Measurements from ENCODE around the gene DLG2.
"Not testable (repeated sequence)": the region's sequence is repeated elsewhere in the genome, so short reads cannot be mapped to it uniquely, and the experiment has no call there.

DLG2 gene

DNA sequence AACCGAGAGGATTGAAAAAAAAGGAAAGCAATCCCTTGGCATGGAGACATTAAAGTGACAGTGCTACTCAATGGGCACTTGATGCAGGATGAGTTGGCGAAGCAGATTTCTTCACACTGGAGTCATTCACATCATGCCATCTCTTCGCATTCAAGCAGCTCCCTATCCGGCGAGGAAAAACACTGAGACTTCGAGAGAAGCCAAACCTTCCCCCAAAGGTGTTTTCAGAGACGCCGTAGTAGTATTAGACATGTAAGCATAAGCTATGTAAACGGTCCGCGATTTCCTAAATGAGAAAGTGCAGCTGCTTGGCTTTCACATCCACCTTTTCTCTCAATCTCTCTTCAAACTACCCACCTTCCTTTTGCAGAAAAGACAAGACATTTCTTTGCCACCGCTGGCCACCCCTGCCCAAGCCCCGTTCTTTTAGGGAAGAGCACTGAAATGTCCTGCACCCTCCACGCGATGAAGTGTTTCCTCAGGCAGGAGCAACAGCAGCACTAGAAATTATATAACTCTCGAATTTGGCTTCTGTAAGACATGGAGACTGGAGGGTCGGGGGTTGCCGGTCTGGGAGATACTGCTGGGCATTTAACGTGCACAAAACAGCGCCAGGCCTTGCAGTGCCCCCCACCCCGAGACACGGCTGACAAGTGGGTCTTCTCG is at the start of gene DLG2:
TSS of gene DLG2 (minus strand) at position 13 of the 666 bp plus-strand sequence.
- DNase-seq (ENCODE audit: low read depth): no peak

DNA sequence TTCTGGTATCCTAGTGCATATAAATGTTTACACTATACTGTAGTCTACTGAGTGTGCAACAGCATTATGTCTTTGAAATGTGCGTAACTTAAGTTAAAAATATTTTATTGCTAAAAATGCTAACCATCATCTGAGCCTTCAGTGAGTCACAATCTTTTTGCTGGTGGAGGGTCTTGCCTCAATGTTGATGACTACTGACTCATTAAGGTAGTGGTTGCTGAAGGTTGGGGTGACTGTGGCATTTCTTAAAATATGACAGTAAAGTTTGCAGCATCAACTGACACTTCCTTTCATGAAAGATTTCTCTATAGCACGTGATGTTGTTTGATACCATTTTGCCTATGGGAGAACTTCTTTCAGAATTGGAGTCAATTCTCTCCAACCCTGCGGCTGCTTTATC is 46.2 kb upstream of the DLG2 start:
- no peak for DNase-seq (ENCODE audit: low read depth)

DNA sequence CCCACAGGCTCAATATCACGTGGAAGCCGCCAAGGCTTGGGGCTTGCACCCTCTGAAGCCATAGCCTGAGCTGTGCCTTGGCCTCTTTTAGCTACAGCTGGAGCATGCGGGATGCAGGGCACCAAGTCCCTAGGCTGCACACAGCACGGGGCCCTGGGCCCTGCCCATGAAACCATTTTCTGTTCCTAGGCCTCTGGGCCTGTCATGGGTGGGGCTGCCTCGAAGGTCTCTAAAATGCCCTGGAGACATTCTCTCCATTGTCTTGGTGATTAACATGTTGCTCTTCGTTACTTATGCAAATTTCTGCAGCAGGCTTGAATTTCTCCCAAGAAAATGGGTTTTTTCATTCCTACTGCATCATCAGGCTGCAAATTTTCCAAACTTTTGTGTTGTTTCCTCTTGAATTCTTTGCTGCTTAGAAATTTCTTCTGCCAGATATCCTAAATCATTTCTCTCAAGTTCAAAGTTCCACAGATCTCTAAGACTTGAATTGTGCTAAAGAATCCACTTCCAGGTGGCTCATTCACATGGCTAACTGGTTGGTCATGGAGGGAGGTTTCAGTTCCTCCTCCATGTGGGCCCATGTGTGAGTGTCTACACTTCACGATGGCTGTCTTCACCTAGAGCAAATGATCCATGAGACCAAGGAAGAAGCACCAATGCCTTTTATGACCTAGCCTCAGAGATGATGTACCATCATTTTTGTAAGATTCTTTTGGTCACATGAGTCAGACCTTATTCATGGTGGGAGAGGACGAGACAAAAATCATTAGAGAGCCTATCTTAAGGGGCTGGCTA is 45.2 kb upstream of the DLG2 start:
- no peak for DNase-seq (ENCODE audit: low read depth)

DNA sequence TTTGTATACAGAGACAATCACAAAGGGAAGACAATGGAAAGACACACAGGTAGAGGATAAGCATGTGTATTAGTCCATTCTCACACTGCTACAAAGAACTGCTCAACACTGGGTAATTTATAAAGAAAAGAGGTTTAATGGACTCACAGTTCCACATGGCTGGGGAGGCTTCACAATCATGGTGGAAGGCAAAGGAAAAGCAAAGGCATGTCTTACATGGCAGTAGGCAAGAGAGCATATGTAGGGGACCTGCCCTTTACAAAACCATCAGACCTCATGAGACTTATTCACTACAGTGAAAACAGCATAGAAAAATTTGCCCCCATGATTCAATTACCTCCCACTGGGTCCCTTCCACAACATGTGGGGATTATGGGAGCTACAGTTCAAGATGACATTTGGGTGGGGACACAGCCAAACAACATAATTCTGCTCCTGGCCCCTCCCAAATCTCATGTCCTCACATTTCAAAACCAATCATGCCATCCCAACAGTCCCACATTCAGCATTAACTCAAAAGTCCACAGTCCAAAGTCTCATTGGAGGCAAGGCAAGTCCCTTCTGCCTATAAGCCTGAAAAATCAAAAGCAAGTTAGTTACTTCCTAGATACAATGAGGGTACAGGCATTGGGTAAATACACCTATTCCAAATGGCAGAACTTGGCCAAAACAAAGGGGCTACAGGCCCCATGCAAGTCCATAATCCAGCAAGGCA is 44.0 kb upstream of the DLG2 start:
- DNase-seq (ENCODE audit: low read depth): not testable (repeated sequence)

DNA sequence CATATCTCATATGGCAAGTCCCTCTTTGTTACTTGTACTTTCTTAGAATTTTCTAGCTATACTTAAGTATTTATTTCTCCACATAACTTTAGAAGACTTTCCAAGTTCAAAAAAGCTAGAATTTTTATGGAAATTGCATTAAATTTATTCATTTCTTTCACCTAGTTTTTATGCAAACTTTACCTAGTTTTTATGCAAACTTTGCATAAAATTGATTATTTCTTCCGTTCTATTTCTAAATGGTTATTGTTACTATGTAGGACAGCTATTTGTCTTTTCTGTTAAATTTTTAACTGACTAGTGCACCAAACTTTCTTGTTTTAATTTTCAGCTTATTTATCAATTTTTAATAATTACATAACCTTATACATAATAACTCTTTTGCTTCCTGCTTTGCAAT is 41.0 kb upstream of the DLG2 start:
- no peak for DNase-seq (ENCODE audit: low read depth)

DNA sequence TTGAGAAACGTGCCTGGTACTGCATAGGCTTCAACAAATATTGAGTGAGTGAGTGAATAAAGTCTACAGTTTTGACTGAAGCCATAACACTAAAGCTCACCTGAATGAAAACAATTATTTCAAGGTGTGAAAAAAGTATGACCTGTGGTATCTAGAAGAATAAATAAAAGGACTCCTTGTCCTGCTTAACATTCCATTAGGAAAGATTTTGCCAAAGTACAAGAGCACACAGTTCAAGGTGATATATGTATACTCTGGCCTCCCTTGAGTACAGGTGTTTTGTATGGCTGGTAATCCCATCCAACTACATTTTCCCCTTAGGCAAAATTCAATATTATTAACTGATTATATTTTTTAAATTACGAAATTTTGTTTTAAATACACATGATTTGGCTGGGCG is 39.5 kb upstream of the DLG2 start:
- no peak for DNase-seq (ENCODE audit: low read depth)

DNA sequence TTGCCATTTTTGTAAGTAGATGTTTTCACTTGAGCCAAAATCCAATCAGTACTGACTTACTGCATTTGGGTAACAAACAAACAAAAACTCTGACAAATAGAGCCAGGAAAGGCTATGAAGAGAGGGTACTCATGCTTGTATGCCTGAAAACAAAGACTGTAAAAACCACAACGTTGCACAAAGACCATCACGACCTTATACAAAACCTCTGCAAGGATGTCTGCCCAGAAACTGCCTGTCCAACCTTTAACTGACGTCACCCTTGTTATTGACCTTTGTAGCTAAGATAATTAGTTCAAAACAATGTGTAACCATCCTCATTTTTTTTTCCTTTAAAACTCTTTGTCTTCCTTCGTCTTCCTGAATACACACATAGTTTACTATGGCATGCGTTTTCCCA is 38.6 kb upstream of the DLG2 start:
- DNase-seq (ENCODE audit: low read depth): no peak

DNA sequence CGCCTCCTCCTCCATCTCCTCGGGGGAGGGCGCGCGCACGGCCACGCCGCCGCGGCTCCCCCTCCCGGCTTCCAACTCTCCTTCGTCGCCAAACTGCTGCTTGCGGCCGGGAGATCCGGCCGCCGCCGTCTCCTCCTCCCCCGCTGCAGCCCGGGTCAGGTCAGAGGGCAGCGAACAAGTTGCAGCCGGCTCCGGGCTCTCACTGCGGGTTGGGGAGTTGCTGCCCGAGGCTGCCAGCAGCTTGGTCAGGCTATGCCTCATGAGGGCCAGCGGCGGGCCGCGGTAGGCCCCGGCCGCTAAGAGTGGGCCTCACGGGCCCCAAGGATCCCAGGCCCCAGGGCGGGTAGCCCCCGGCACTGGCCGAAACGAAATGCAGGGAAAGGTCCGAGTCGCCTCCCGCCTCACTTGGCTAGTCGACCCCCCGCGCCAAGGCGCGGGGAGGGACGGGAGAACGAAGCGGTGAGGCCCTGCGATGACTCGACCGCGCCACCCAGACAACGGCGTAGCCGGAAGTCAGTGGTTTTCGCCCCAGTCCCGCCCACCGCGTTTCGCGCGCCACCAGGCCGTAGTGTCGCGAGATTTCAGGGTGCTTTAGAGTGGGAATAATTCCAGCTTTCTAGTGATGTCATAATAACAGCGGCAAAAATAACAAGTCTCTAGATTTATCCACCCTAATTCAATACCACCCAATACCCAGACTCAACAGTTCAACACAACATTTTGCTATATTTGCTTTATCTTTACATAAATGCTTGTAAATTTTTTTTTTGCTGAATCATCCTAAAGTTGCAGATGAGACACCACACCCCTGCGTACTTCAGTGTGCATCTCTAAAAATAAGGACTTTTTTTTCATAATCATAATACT is 37.7 kb upstream of the DLG2 start, which contains the start of gene CREBZF:
TSS of gene CREBZF (minus strand) at position 515 of the 867 bp plus-strand sequence. CDS start at position 261, 254 bp downstream.
- DNase-seq (ENCODE audit: low read depth): peak; percentile 85

DNA sequence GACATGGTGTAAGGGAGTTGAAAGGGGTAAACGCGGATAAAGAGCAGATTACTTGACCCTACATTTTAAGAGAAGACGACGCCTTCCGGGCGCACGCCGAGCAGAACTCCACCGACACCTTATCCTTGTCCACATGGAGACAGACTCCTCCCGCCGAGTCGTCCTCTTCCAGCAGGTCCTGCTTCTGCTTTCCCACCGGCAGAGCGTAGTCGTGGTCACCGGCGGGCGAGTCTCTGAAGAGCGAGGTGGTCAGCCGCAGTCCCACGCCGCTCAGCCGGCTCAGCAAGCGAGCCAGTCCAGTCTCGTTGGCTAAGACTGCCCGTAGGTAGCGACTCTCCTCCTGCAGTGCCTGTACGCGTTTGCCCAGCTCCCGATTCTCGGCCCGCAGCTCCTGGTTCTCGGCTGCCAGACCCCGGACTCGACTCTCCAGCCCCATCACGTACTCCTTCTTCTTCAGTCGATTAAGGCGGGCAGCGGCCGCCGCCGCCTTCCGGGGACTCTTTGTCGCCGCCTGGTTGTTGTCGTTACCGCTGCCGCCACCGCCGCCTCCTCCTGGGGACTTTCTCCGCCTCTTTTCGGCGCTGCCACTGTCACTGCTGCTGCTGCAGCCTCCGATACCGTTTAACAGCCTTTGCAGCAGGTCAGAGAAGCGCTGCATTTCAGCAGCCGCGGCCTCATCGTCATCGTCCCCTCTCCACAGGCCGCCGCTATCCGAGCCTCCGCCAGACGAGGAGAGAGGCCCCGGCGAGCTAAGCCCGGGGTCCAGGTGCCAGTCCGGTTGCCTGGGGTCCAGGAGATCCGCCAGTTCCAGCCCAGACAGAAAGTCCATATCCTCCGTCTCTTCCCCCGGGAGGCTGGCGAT is 36.8 kb upstream of the DLG2 start:
- DNase-seq (ENCODE audit: low read depth): peak; percentile 71

DNA sequence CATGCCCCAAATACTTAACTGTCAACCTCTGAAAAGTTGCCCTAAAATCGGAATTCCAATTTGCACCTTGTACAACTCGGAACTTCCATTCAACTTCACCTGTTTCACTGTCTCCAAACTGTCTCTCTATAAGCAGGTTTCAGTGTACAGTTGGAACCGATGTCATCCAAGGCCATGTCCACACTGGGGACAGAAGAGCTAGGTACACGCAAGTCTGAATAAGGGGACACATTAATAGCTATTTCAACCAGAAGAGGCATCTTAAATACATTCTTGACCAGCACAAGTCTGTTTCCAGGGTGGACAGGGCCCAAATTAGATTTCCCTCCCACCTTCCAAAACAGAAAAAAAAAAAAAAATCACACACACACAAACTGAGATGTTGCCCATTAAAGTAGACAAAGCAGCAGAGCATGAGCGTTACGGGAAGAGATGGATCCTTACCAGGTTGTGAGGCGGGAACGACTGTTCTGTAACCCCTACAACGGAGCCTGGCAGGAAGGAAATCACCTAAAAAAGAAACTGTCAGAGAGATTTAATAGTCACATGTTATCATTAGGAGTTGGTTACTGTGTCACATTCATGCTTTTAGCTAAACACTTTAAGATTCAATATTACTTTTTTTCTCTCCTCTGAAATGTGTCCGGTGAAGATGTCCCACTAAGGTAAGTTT is 36.1 kb upstream of the DLG2 start:
- DNase-seq (ENCODE audit: low read depth): no peak

DNA sequence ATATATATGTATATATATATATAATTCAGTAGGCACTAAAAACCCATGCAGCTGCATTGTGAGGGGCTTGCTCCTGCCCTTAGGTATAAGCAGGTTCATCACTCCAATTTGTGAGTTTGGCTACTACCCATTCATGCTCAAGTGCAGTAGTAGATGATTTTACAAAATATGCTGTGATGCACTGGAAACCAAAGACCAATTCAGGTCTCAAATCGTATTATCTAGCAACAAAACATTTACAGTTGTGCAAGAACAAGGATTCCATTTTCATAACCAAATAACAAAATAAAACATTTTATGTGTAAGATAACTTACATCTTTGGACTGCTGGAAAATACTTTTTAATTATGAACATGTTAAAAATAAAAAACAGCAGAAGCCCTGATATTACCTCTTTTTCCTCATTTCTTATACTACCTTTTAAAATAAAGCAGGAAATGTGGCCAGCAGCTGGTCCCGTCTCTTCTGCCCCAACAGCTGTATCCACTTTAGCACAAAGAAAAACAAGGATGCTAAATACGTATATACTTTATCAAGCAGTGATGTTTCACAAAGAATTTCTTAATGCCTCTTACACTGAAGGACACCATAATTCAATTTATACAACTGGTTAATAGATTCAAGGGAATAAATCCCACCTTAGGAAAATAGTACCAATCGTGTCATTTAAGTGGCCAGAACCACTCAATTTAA is 35.0 kb upstream of the DLG2 start:
- DNase-seq (ENCODE audit: low read depth): no peak

DNA sequence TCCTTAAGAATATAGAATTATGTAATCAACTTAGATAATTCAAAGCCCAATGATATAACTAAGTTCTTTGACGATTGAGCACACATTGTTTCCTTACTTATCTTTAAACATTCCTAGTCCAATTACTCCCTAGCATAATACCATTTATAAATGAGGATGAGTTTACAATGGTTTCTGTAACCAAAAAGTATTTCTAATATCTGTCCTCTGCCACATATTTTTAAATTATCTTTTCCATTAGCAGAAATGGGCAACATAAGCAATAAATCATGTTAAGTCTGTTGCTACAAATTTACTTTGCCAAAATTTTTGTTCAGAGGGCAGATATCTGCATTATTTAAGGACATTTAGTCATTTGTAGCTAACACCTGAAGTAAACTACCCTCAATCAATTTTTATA is 31.0 kb upstream of the DLG2 start:
- no peak for DNase-seq (ENCODE audit: low read depth)

DNA sequence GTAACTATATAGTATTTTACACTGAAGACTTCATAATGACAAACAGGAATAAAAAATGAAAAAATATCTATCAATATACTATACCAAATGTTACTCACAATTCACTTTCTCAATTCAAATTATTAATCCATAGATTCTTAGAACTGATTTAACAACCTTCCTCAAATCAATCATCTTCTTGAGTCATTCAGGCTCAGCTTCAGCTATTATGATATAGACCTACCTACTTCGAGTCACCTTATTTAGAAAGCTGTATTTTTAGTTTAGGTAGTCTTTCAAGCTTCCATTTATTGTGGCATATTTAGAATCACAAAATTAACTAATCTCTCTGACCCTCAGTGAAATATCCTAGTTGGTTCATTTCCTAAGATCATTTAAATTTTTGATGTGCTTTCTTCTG is 29.6 kb upstream of the DLG2 start:
- DNase-seq (ENCODE audit: low read depth): no peak

DNA sequence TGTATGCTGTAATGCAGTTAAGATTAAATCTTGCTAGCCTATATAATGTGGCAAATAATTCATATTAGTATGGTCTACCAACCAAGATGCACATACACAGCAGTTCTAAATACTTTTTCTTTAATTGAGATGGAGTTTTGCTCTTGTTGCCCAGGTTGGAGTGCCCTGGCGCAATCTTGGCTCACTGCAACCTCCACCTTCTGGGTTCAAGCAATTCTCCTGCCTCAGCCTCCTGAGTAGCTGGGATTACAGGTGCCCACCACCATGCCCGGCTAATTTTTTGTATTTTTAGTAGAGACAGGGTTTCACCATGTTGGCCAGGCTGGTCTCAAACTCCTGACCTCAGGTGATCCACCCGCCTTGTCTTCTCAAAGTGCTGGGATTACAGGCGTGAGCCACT is 27.2 kb upstream of the DLG2 start:
- not testable (repeated sequence) for DNase-seq (ENCODE audit: low read depth)

DNA sequence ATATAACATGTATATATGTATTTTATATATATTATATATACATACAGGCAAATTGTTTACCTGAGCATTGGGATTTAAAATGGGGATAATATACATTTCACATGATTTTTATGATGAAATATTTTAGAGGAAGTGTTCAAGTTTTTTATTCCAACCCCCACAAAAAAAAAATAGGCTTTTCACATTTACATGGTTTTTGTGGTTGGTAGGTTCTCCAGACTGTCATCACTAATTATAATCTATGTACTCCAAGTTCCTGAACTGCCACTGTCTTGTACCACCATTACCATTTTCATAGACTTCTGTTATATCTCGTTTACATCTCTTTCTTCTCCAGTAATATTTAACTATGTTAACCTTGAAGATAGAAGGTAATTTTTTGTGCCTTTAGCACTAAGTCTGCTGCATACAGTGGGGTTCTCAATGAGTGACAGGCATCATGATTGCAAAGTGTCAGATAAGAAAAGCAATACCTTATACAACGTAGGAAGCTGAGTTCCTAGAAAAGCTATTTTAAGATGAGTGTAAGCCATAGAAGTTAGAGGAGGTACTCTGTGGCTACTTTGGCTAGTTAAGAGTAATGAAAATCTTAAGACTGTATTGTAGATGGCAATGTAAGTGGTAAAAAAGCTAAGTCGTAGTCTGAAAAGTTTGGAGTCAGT is 25.8 kb upstream of the DLG2 start:
- no peak for DNase-seq (ENCODE audit: low read depth)

DNA sequence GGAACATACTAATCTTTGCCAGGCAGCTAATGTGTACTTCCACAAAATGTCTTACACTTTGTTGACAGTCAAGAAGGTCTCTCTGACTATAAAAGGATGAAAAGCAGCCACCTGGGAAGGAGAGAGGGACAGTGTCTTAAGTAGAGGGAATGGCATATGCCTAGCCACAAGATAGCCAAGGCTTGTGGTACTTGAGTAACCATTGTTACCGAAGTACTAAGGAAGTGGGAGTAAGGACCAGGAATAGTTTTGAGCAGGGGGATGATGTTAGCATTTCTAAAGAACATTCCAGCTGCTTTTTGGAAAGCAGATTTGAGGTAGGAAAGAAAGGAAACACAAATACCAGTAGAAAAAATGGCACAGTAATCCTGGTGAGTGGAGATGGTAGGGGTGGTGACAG is 24.0 kb upstream of the DLG2 start:
- no peak for DNase-seq (ENCODE audit: low read depth)

DNA sequence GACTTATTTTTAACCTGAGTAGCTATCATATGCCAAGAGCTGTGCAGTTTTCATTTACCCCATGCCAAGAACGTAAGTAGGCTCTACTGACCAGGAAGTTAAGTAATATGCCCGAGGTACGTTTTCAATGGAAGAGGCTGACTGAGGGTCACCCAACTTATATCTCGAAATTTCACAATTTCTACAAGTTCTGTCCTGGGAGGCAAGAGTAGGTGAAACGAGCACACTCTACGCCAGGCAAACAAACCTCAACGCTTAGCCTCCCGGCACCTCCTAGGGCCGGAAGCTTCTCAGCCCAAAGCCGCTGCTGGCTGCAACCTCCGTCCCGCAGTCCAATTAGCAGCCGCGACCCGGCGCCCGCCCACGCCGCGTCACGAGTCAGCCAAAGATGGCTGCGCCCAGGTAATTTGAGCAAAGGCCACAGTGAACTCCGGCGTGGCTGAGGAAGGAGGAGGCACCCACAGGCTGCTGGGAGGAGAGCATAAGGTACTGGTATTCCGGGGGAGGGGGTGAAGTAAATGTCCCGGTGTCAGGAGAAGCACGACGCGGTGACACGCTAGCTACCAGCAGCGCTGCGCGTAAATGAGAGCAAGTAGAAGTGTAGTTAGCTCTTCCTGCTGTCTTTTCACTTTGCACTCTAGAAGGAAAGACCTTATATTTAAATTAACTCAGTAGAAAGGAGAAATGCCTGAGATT is 20.6 kb upstream of the DLG2 start, which contains the start of gene TMEM126A:
TSS of gene TMEM126A (plus strand) at position 364 of the 696 bp plus-strand sequence. CDS start 2,289 bp downstream, outside the sequence.
- DNase-seq (ENCODE audit: low read depth): peak; percentile 77

DNA sequence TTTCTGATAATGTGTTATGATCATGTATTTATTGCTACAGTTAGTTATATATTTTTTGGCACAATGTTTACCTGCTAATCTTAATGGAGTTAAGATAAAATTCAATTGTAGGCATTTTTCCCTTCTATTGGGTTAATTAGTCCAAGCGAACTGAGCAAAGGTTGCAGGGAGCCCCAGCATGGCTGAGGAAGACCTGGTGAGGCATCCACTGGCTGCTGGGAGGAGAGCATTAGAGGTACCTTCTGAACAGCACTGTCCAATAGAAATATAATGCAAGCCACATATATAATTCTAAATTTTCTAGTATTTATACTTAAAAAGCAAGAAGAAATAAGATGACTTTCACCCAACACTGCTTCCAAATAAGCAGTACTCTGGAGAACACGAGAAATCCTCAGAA is 19.9 kb upstream of the DLG2 start:
- no peak for DNase-seq (ENCODE audit: low read depth)
